Astrocyte of the cerebellum (primary cell): ENCODE results near the gene PLLP.
"Not testable (repeated sequence)": the region's sequence is repeated elsewhere in the genome, so short reads cannot be mapped to it uniquely, and the experiment has no call there.

Experiments
- DNase-seq: peaks from one replicate; pipeline ENCODE4 v3.0.0-alpha.2; 2011; ENCODE audit warnings: low read depth
- H3K4me3 ChIP-seq: 2 replicates; pipeline ENCODE4 v1.5.1; 2011; ENCODE audit warnings: mild to moderate bottlenecking, low read depth, low read length, moderate library complexity
- CTCF ChIP-seq: IDR thresholded peaks from 2 replicates; pipeline ENCODE4 v1.5.1; 2012; ENCODE audit warnings: low read length, low read depth, moderate library complexity, mild to moderate bottlenecking; ENCODE audit errors: missing control alignments
- in situ Hi-C: cut with HindIII; loops from 2 replicates; pipeline ENCODE4 v1.10.0; 2017; ENCODE audit warnings: low sequenced_read_pairs

The PLLP gene

DNA sequence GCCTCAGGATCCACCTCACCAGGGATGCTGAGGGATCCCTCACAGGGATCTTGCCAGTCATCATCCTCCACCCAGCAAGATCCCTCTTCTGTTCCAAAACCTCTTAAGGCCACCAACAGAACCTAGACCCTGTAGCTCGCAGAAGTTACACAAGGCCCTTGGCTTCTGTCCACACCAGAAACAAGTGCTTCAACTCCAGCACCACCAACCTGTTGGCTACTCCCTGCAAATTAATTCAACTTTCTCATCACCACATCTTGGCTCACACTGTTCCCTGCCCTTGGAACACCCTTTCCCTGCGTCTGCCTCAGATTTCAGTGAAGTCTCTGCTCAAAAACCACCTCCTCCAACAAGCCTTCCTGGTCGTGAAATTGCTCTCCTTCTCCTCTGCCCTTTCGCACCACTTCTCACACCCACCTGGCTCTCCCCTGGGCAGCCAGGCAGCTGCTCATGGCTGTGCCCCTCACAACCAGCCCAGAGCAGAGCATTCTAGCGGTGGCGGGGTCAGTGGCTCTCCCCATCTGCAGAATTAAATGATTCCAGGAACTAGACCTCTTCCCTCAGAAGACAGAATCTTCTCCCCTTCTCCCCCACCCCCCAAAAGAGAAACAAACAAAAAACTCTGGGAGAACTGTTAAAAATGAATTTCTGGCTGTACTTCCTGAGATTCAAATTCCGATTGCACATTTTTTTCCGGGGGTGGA lies 1.8 kb downstream of the PLLP start:
- no peak for DNase-seq
- in situ Hi-C loops = no loop called here
- no peak for TF ChIP-seq CTCF
- H3K4me3 ChIP-seq = no peak overlapping the region

GRCh38 chr16:57281791-57282190 lies 2.7 kb downstream of the PLLP start:
- no peak overlapping the region for H3K4me3 ChIP-seq
- DNase-seq = no peak
- TF ChIP-seq CTCF = no peak
- in situ Hi-C loops = no loop called here

DNA sequence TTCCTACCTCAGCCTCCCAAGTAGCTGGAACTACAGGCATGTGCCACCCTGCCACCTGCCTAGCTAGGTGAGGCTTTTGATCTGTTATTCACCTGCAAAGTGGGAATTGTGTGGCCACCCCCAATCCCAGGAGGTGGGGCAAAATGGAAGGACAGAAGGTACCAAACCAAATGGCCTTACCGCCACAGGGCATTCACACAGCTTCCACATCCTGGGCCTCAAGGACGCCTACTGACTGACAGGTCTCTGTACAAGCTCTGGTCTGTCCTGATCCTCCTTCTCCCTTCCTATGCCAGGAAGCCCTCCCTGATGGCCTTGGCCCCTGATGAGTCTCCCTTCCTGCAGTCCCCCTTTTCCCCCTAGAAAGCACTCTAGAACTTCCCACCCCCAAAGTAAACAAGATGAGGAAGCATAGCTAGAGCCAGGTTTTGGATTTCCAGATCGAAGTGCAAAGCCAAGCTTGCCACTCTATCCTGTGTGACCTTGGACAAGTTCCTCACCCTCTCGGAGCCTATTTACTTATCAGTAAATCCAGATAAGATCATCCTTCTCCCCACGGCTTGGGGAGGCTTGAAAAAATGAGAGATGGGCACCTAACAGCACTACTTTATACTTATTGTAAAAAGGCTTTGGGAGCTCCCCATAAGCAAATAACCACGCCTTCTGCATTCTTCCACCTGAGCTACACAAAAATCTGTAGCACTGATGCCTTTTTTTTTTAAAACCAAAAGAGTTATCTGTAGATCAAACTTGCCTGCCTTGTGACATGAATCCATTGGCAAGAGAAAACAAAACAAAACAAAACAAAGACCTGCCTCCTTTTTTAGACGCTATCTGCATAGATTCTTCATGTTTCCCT lies 4.5 kb downstream of the PLLP start:
- no peak for TF ChIP-seq CTCF
- no peak overlapping the region for H3K4me3 ChIP-seq
- no peak for DNase-seq
- in situ Hi-C loops = no loop called here

GRCh38 chr16:57278494-57278893 lies 6.0 kb downstream of the PLLP start:
- no peak overlapping the region for H3K4me3 ChIP-seq
- TF ChIP-seq CTCF = no peak
- DNase-seq = no peak
- in situ Hi-C loops = no loop called here

GRCh38 chr16:57277586-57277985 lies 6.9 kb downstream of the PLLP start:
- H3K4me3 ChIP-seq = no peak overlapping the region
- in situ Hi-C loops = no loop called here
- no peak for TF ChIP-seq CTCF
- DNase-seq = peak; percentile 45

DNA sequence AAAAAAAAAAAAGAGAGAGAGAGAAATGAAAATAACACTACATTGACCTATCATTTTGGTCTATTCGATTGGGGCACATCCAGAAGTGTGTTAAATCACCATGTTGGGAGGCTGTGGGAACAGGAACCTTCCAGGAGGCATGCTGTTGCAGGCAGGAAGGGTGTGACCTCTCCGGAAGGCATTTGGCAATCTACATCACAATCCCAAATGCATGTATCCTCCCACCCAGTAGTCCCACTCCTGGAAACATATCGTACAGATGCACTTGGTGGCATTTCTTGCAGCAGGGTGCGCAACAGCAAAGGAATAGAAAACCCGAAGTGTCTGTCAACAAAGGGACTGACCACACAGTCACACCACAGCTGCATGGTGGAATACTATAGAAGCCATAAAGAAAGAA lies 7.9 kb downstream of the PLLP start:
- in situ Hi-C loops = no loop called here
- TF ChIP-seq CTCF = no peak
- no peak for DNase-seq
- H3K4me3 ChIP-seq = no peak overlapping the region

GRCh38 chr16:57275946-57276345 lies 8.5 kb downstream of the PLLP start:
- H3K4me3 ChIP-seq, in situ Hi-C loops, DNase-seq: not testable (repeated sequence)
